Activated CD8-positive, alpha-beta memory T cell treated with anti-CD3 and anti-CD28 coated beads, Interleukin-2, amount 10 ng/mL, durations not matched to agents 7 days and 5 days (primary cell): ENCODE measurements around the gene KRTAP2-2. TPM values are rescaled to one million over a fixed set of nuclear protein-coding genes. Genes with fewer than 3 reads are reported as not detected.
"Not testable (repeated sequence)": the region's sequence is repeated elsewhere in the genome, so short reads cannot be mapped to it uniquely, and the experiment has no call there.

Source experiments
- ATAC-seq: fragments of 150-1000 bp; cut with Tn5 transposase; one replicate; pipeline ENCODE4 v1.10.0; 2021; ENCODE audit warnings: moderate library complexity
- CTCF ChIA-PET: fragments of 350-600 bp; sonication (Branson Sonifier 250); formaldehyde crosslinking; loops from one replicate; lab custom pipeline; 2021; ENCODE audit warnings: antibody characterized with exemption; lab: Charles Lee
- DNase-seq: peaks from one replicate; pipeline ENCODE4 v3.0.0-alpha.2; 2020
- H3K27ac Mint-ChIP-seq: one replicate; pipeline ENCODE4 v1.8.0; 2021; ENCODE audit warnings: mild to moderate bottlenecking, mixed read lengths
- H3K27me3 Mint-ChIP-seq: one replicate; pipeline ENCODE4 v1.8.0; 2021; ENCODE audit warnings: mixed read lengths
- H3K36me3 Mint-ChIP-seq: one replicate; pipeline ENCODE4 v1.8.0; 2021; ENCODE audit warnings: mild to moderate bottlenecking, mixed read lengths
- H3K4me1 Mint-ChIP-seq: one replicate; pipeline ENCODE4 v1.8.0; 2021; ENCODE audit warnings: mixed read lengths
- H3K4me3 Mint-ChIP-seq: one replicate; pipeline ENCODE4 v1.8.0; 2021; ENCODE audit warnings: mild to moderate bottlenecking, moderate library complexity, mixed read lengths
- H3K9me3 Mint-ChIP-seq: one replicate; pipeline ENCODE4 v1.8.0; 2022; ENCODE audit warnings: low read depth, mixed read lengths
- total RNA-seq, 2 experiments: library from RNA; stranded (reverse); gene quantifications; one replicate each; pipeline ENCODE4 v1.2.3, GENCODE V29; 2021

KRTAP2-2 gene
- not detected for total RNA-seq

GRCh38 chr17:41055130-41055529, at the start of gene KRTAP2-2:
TSS of gene KRTAP2-2 (minus strand) at chr17:41055230. CDS start at chr17:41055211, 19 bp downstream.
- H3K27ac Mint-ChIP-seq, H3K9me3 Mint-ChIP-seq, H3K4me3 Mint-ChIP-seq, CTCF ChIA-PET, DNase-seq, H3K36me3 Mint-ChIP-seq, H3K4me1 Mint-ChIP-seq, ATAC-seq: not testable (repeated sequence)
- H3K27me3 Mint-ChIP-seq: peaks cover 41% of the 10 kb centered on the region

- DNase-seq, H3K4me1 Mint-ChIP-seq, ATAC-seq, H3K36me3 Mint-ChIP-seq, H3K27ac Mint-ChIP-seq, H3K9me3 Mint-ChIP-seq, CTCF ChIA-PET, H3K4me3 Mint-ChIP-seq: not testable (repeated sequence)
- H3K27me3 Mint-ChIP-seq: peaks cover 25% of the 10 kb centered on the region
These were observed 49.5 kb upstream of the KRTAP2-2 start for GRCh38 chr17:41104386-41105038.

- no peak for DNase-seq
- CTCF ChIA-PET: no interaction called here
- ATAC-seq: no peak
- Mint-ChIP-seq H3K4me3 (no peak overlapping the region), H3K27me3 (peaks cover 23% of the 10 kb centered on the region), H3K36me3 (no peaks in the 10 kb centered on the region), H3K4me1 (peaks cover 5% of the 10 kb centered on the region), H3K9me3 (no peaks in the 10 kb centered on the region), H3K27ac (no peak overlapping the region)
These were observed 48.9 kb upstream of the KRTAP2-2 start for GRCh38 chr17:41103896-41104295.

GRCh38 chr17:41101586-41102259, 46.7 kb upstream of the KRTAP2-2 start, which contains the start of gene KRTAP4-16:
TSS of gene KRTAP4-16 (minus strand) at chr17:41102209. CDS start at chr17:41102209, 0 bp downstream.
- CTCF ChIA-PET: no interaction called here
- no peak for ATAC-seq

GRCh38 chr17:41099682-41100480, 44.9 kb upstream of the KRTAP2-2 start:
- H3K27me3 Mint-ChIP-seq: peaks cover 23% of the 10 kb centered on the region
- ATAC-seq, DNase-seq, H3K27ac Mint-ChIP-seq, CTCF ChIA-PET, H3K4me1 Mint-ChIP-seq, H3K4me3 Mint-ChIP-seq, H3K9me3 Mint-ChIP-seq, H3K36me3 Mint-ChIP-seq: not testable (repeated sequence)

More at GRCh38 chr17:41101586-41102259, 46.7 kb upstream of the KRTAP2-2 start, which contains the start of gene KRTAP4-16:
- no peak within 1 kb of the TSS for H3K27ac Mint-ChIP-seq
- H3K27me3 Mint-ChIP-seq: peaks cover 20% of the 10 kb centered on the region
- no peaks in the 10 kb centered on the region for H3K36me3 Mint-ChIP-seq
- no peaks in the 10 kb centered on the region for H3K9me3 Mint-ChIP-seq
- no peaks in the 10 kb centered on the region for H3K4me1 Mint-ChIP-seq
- DNase-seq: no peak
- no peak within 1 kb of the TSS for H3K4me3 Mint-ChIP-seq

GRCh38 chr17:41098481-41098880, 43.5 kb upstream of the KRTAP2-2 start:
- Mint-ChIP-seq H3K9me3 (no peaks in the 10 kb centered on the region), H3K4me3 (no peak overlapping the region), H3K27me3 (peaks cover 23% of the 10 kb centered on the region), H3K27ac (no peak overlapping the region), H3K4me1 (no peaks in the 10 kb centered on the region), H3K36me3 (no peaks in the 10 kb centered on the region)
- no peak for DNase-seq
- CTCF ChIA-PET: no interaction called here
- ATAC-seq: no peak

GRCh38 chr17:41098042-41098441, 43.0 kb upstream of the KRTAP2-2 start, which contains the start of gene KRTAP4-8:
TSS of gene KRTAP4-8 (minus strand) at chr17:41098142. CDS start at chr17:41098084, 58 bp downstream.
- Mint-ChIP-seq H3K36me3 (no peaks in the 10 kb centered on the region), H3K4me3 (no peak within 1 kb of the TSS), H3K27ac (no peak within 1 kb of the TSS), H3K9me3 (no peaks in the 10 kb centered on the region), H3K4me1 (no peaks in the 10 kb centered on the region), H3K27me3 (peaks cover 23% of the 10 kb centered on the region)
- ATAC-seq (no peak), DNase-seq (no peak)
- CTCF ChIA-PET: no interaction called here

GRCh38 chr17:41096055-41096454, 41.0 kb upstream of the KRTAP2-2 start:
- Mint-ChIP-seq H3K9me3 (no peaks in the 10 kb centered on the region), H3K27me3 (peaks cover 23% of the 10 kb centered on the region)
- no peak for ATAC-seq

GRCh38 chr17:41088760-41089352, 33.8 kb upstream of the KRTAP2-2 start:
- peaks cover 17% of the 10 kb centered on the region for H3K27me3 Mint-ChIP-seq
- not testable (repeated sequence) for H3K4me3 Mint-ChIP-seq, H3K9me3 Mint-ChIP-seq, DNase-seq, H3K36me3 Mint-ChIP-seq, H3K4me1 Mint-ChIP-seq, ATAC-seq, H3K27ac Mint-ChIP-seq
- CTCF ChIA-PET: interaction anchor here (0.7 kb wide), 1 partner anchor 241 kb away, joined by 3 read pairs; no protein-coding TSS in a partner anchor

More at GRCh38 chr17:41096055-41096454, 41.0 kb upstream of the KRTAP2-2 start:
- Mint-ChIP-seq H3K27ac (no peak overlapping the region), H3K36me3 (no peaks in the 10 kb centered on the region), H3K4me3 (no peak overlapping the region), H3K4me1 (no peaks in the 10 kb centered on the region)
- DNase-seq: no peak
- CTCF ChIA-PET: no interaction called here

GRCh38 chr17:41084100-41084856, 29.2 kb upstream of the KRTAP2-2 start, which contains the start of gene KRTAP4-7:
TSS of gene KRTAP4-7 (plus strand) at chr17:41084150. CDS start at chr17:41084207, 57 bp downstream.
- CTCF ChIA-PET, H3K4me1 Mint-ChIP-seq: not testable (repeated sequence)

GRCh38 chr17:41083427-41083826, 28.4 kb upstream of the KRTAP2-2 start:
- H3K9me3 Mint-ChIP-seq, DNase-seq, CTCF ChIA-PET, H3K4me3 Mint-ChIP-seq, H3K4me1 Mint-ChIP-seq, ATAC-seq, H3K36me3 Mint-ChIP-seq, H3K27ac Mint-ChIP-seq: not testable (repeated sequence)
- H3K27me3 Mint-ChIP-seq: peaks cover 15% of the 10 kb centered on the region

More at GRCh38 chr17:41084100-41084856, 29.2 kb upstream of the KRTAP2-2 start, which contains the start of gene KRTAP4-7:
- not testable (repeated sequence) for H3K9me3 Mint-ChIP-seq, H3K36me3 Mint-ChIP-seq, DNase-seq, H3K27ac Mint-ChIP-seq, H3K4me3 Mint-ChIP-seq, ATAC-seq
- H3K27me3 Mint-ChIP-seq: peaks cover 15% of the 10 kb centered on the region

- no peaks in the 10 kb centered on the region for H3K9me3 Mint-ChIP-seq
- no peak for ATAC-seq
- no peak for DNase-seq
- no peak overlapping the region for H3K27ac Mint-ChIP-seq
- peaks cover 15% of the 10 kb centered on the region for H3K27me3 Mint-ChIP-seq
- no peaks in the 10 kb centered on the region for H3K4me1 Mint-ChIP-seq
- H3K36me3 Mint-ChIP-seq: no peaks in the 10 kb centered on the region
- H3K4me3 Mint-ChIP-seq: no peak overlapping the region
- CTCF ChIA-PET: no interaction called here
These were observed 27.6 kb upstream of the KRTAP2-2 start for GRCh38 chr17:41082626-41083025.
